Activated CD4-positive, alpha-beta T cell treated with anti-CD3 and anti-CD28 coated beads, Interleukin-2, Interleukin-4, amounts not matched to agents 100 ng/mL and 50 ng/mL, durations not matched to agents 16 hours and 8 hours (primary cell): ENCODE measurements around the gene CLSTN1.
A peak's percentile ranks its signal among the peaks of the same experiment; 100 is the strongest.
"Not testable (repeated sequence)": the region's sequence is repeated elsewhere in the genome, so short reads cannot be mapped to it uniquely, and the experiment has no call there.

Experiments
- DNase-seq: peaks from one replicate; pipeline ENCODE4 v3.0.0-alpha.2; 2020; ENCODE audit warnings: low spot score

CLSTN1 gene

GRCh38 chr1:9797049-9797448 is 26.7 kb downstream of the CLSTN1 start:
- DNase-seq: no peak

GRCh38 chr1:9794081-9794480 is 29.7 kb downstream of the CLSTN1 start:
- no peak for DNase-seq

GRCh38 chr1:9793291-9793690 is 30.5 kb downstream of the CLSTN1 start:
- DNase-seq: no peak

- DNase-seq: no peak
These were observed 31.4 kb downstream of the CLSTN1 start for GRCh38 chr1:9792156-9793042.

GRCh38 chr1:9789700-9790099 is 34.1 kb downstream of the CLSTN1 start:
- DNase-seq: not testable (repeated sequence)

- DNase-seq: peak; percentile 79
These were observed 36.1 kb downstream of the CLSTN1 start for GRCh38 chr1:9787702-9788101.

GRCh38 chr1:9785406-9785805 is 38.4 kb downstream of the CLSTN1 start:
- DNase-seq: no peak

GRCh38 chr1:9784508-9785133 is 39.1 kb downstream of the CLSTN1 start:
- DNase-seq: peak; percentile 75

- no peak for DNase-seq
These were observed 40.9 kb downstream of the CLSTN1 start for GRCh38 chr1:9782897-9783296.

- DNase-seq: no peak
These were observed 41.5 kb downstream of the CLSTN1 start for GRCh38 chr1:9782116-9782751.

GRCh38 chr1:9780554-9781110 is 43.1 kb downstream of the CLSTN1 start:
- DNase-seq: no peak

GRCh38 chr1:9778905-9779304 is 44.9 kb downstream of the CLSTN1 start:
- DNase-seq: no peak

GRCh38 chr1:9776685-9777084 is 47.1 kb downstream of the CLSTN1 start:
- no peak for DNase-seq

- no peak for DNase-seq
These were observed 48.8 kb downstream of the CLSTN1 start for GRCh38 chr1:9774712-9775679.

GRCh38 chr1:9770298-9770697 is 53.5 kb downstream of the CLSTN1 start:
- no peak for DNase-seq

GRCh38 chr1:9768983-9769382 is 54.8 kb downstream of the CLSTN1 start:
- DNase-seq: no peak

GRCh38 chr1:9767964-9768668 is 55.6 kb downstream of the CLSTN1 start:
- DNase-seq: peak; percentile 33

- no peak for DNase-seq
These were observed 56.9 kb downstream of the CLSTN1 start for GRCh38 chr1:9766759-9767442.

- no peak for DNase-seq
These were observed 59.2 kb downstream of the CLSTN1 start for GRCh38 chr1:9764550-9764949.

GRCh38 chr1:9763914-9764313 is 59.9 kb downstream of the CLSTN1 start:
- no peak for DNase-seq
